ENCODE results near the gene MRPS6. TPM values are rescaled to one million over a fixed set of nuclear protein-coding genes. Genes with fewer than 3 reads are reported as not detected.

Gene MRPS6
- total RNA-seq, 1 donor from 2014 or later, result 23.3 TPM

DNA sequence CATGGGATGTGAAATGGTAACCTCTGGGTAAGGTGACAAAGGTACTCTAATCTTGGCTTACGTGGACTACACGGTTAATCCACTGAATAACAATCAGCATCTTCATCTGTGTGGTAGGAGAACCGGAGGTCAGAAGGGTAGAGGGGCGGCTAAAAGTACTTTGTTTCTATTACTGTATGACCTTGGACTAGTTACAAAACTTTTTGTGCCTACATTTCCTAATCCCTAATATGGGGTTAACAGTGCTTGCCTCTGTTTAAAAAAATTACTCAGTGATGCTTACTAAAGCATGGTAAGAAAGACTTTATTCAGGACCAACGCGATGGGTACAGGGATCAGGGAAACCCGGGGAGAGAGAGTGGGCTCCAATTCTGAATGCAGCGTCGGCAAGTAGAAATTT lies 1.7 kb upstream of the MRPS6 start:
- H3K27me3 ChIP-seq, result no peaks in the 10 kb centered on the region
- no peak for DNase-seq (ENCODE audit: extremely low spot score in 2 of 2)
- intact Hi-C loops (cut with DNase I), result loop anchor here (10.0 kb wide), 1 partner anchor 127 kb away; no protein-coding TSS in a partner anchor
- no peaks in the 10 kb centered on the region for H3K36me3 ChIP-seq
- no peak for TF ChIP-seq POLR2AphosphoS5 (IDR thresholded peaks at IDR 0.05; ENCODE audit: insufficient read depth in 1 of 2, low read depth in 1 of 2)
- TF ChIP-seq POLR2A (IDR thresholded peaks at IDR 0.05), result no peak
- TF ChIP-seq, protein P1, sequence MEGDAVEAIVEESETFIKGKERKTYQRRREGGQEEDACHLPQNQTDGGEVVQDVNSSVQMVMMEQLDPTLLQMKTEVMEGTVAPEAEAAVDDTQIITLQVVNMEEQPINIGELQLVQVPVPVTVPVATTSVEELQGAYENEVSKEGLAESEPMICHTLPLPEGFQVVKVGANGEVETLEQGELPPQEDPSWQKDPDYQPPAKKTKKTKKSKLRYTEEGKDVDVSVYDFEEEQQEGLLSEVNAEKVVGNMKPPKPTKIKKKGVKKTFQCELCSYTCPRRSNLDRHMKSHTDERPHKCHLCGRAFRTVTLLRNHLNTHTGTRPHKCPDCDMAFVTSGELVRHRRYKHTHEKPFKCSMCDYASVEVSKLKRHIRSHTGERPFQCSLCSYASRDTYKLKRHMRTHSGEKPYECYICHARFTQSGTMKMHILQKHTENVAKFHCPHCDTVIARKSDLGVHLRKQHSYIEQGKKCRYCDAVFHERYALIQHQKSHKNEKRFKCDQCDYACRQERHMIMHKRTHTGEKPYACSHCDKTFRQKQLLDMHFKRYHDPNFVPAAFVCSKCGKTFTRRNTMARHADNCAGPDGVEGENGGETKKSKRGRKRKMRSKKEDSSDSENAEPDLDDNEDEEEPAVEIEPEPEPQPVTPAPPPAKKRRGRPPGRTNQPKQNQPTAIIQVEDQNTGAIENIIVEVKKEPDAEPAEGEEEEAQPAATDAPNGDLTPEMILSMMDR (IDR thresholded peaks at IDR 0.05), result no peak
- no peaks in the 10 kb centered on the region for H3K9me3 ChIP-seq
- no peak overlapping the region for H3K4me3 ChIP-seq
- H3K4me1 ChIP-seq, result peaks cover 24% of the 10 kb centered on the region
- H3K27ac ChIP-seq, result peak overlapping the region; percentile 97

DNA sequence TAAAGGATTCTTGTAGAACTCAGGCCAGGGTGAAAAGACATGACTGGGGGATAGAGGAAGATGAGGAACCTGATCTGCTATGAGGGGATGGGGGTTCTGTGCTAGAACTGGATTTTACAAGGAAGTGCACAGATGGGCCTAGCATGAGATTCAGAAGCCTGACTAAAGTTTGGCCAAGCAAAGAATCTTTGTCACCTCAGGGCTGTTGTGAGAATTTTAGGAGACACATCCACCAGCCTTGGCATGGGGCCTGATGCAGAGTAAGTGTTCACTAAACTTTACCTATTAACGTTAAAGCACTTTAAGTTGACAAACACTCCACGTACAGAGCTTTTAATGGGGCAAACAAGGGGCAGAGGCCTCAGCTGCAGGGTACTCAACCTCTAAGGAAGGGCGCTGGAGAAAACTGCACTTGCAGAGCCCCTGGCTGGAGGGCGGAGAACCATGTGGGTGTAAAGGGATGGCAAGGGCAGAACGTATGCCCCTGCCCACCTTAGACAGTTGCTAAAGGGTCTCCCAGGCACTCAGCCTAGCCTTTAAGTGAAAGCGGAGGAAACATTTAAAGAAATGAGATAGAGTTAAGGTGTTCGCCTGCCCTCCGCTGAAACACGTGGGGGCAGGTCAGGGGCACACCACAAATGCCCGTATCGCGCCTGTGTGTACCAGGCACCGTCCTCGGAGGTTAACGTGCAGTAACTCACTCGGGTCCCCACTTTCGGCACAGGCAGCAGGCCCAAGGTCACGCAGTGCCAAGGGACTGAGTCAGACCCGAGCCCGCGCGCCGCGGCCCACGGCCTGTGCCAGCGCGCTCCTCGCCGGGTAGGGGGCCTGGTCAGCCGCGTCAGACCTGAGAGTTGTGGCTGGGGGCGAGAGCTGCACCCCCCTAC lies 990 bp upstream of the MRPS6 start:
- DNase-seq (ENCODE audit: extremely low spot score in 2 of 2), result no peak
- TF ChIP-seq POLR2AphosphoS5 (IDR thresholded peaks at IDR 0.05; ENCODE audit: insufficient read depth in 1 of 2, low read depth in 1 of 2) (no peak), POLR2A (IDR thresholded peaks at IDR 0.05) (no peak)
- TF ChIP-seq, protein P1 (IDR thresholded peaks at IDR 0.05), result no peak
- Histone ChIP-seq H3K9me3 (no peaks in the 10 kb centered on the region), H3K36me3 (no peaks in the 10 kb centered on the region), H3K4me1 (peaks cover 31% of the 10 kb centered on the region), H3K27ac (peak overlapping the region; percentile 97), H3K27me3 (no peaks in the 10 kb centered on the region), H3K4me3 (peak overlapping the region; percentile 69 to 89)
- intact Hi-C loops (cut with DNase I), result loop anchor here (10.0 kb wide), 1 partner anchor 128 kb away; no protein-coding TSS in a partner anchor

DNA sequence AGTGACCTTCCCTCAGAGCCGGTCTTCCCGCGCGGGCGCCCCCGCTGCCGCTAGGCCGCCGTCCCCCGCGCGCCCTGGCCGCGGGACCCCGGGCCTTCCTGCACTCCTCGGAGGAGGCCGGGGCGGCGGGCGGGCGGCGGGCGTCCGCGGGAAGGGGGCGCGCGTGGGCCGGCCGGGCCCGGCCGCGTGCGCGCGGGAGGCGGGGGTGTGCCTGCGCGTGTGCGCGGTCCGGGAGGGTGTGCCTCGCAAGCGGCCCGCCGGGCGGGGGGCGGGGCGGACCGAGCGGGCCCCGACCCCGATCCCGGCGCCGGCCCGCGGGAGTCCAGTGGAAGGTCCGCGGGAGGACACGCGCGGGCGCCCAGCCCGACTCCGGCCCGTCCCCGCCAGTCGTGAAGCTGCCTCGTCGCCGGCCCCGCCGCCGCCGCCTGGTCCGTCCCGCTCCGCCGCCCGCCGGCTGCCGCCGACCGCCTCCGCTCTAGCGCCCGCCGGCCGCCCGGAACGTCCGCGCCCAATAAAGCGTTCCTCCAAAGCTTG lies 438 bp downstream of the MRPS6 start:
- H3K4me3 ChIP-seq, result peak overlapping the region; percentile 69 to 89
- no peak for DNase-seq (ENCODE audit: extremely low spot score in 2 of 2)
- H3K9me3 ChIP-seq, result no peaks in the 10 kb centered on the region
- H3K27ac ChIP-seq, result peak overlapping the region; percentile 97
- no peaks in the 10 kb centered on the region for H3K36me3 ChIP-seq
- TF ChIP-seq POLR2A (IDR thresholded peaks at IDR 0.05) (no peak), POLR2AphosphoS5 (IDR thresholded peaks at IDR 0.05; ENCODE audit: insufficient read depth in 1 of 2, low read depth in 1 of 2) (no peak)
- TF ChIP-seq, protein P1 (IDR thresholded peaks at IDR 0.05), result no peak
- intact Hi-C loops (cut with DNase I), result loop anchor here (10.0 kb wide), 1 partner anchor 129 kb away; no protein-coding TSS in a partner anchor
- peaks cover 37% of the 10 kb centered on the region for H3K4me1 ChIP-seq
- no peaks in the 10 kb centered on the region for H3K27me3 ChIP-seq

DNA sequence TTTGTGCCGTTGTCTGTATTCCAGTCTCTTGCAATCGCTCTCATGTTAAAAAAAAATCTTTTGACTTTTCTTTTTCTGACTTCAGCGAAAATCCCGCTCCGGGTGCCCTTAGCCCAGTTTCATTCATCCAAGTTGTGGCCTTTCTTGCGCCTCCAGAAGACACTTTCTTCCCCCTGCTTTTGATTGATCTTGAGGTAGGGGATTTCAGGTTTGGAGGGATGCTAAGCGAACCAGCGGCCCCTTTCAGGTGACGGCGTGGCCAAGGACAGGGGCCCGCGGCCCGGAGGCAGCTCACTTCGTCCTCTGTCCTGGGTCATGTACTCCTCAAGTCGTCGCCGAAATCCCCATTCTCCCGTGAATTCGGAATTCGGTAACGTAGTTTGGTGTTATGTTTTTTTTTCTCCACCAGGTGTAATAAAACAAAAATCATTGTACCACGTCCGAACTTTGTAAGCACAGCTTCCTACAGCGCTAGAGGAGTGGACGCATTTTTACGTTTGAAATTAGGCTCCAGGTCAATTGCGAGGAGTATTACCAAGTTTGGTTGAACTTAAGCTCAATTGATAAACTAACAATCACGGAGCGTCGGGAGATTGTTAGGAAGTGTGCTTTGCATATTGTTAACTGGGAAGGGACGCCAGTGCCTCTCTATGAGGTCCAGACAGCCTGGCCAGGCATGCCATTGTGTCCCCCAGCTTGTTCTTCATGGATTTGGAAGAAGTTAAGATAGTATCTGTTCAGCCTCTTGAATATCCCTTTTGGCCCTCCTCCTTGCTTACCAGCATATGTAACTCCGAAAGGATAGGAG lies 1.1 kb downstream of the MRPS6 start:
- Histone ChIP-seq H3K4me1 (peaks cover 44% of the 10 kb centered on the region), H3K36me3 (no peaks in the 10 kb centered on the region), H3K27me3 (no peaks in the 10 kb centered on the region), H3K27ac (peak overlapping the region; percentile 97), H3K4me3 (peak overlapping the region; percentile 69 to 89), H3K9me3 (no peaks in the 10 kb centered on the region)
- TF ChIP-seq POLR2AphosphoS5 (IDR thresholded peaks at IDR 0.05; ENCODE audit: insufficient read depth in 1 of 2, low read depth in 1 of 2) (no peak), POLR2A (IDR thresholded peaks at IDR 0.05) (no peak)
- TF ChIP-seq, protein P1 (IDR thresholded peaks at IDR 0.05), result no peak
- no peak for DNase-seq (ENCODE audit: extremely low spot score in 2 of 2)
- intact Hi-C loops (cut with DNase I), result loop anchor here (10.0 kb wide), 1 partner anchor 130 kb away; no protein-coding TSS in a partner anchor

Measured in vagina (tissue), 2 donors.